H1 (cell line): ENCODE data around the gene PRDM2. TPM values are rescaled to one million over a fixed set of nuclear protein-coding genes. Genes with fewer than 3 reads are reported as not detected.

ENCODE experiments used
- CTCF ChIA-PET: fragments of 300-600 bp; sonication (Branson Sonifier 250); formaldehyde crosslinking; loops from one replicate; lab custom pipeline; 2021; ENCODE audit not compliant: partially characterized antibody; lab: Charles Lee
- POLR2A ChIA-PET: fragments of 300-600 bp; sonication (Branson Sonifier 250); formaldehyde crosslinking; loops from one replicate; lab custom pipeline; 2021; ENCODE audit warnings: inconsistent platforms; ENCODE audit not compliant: partially characterized antibody; lab: Charles Lee
- DNase-seq, 2 experiments: peaks; one replicate each; pipeline versions ENCODE4 v3.0.0 to v3.0.0-alpha.2; 2010 to 2022; ENCODE audit warnings: low spot score in 2 of 2, low read depth in 1 of 2, mixed read lengths in 1 of 2
- FAIRE-seq: peaks from 2 replicates; lab custom pipeline; 2011; peaks lifted over from hg19 to GRCh38; lab: Jason Lieb, UNC
- H2AFZ ChIP-seq: 2 replicates; pipeline ENCODE4 v1.8.1; 2012; ENCODE audit warnings: low read length, inconsistent platforms
- H2AK5ac ChIP-seq: 2 replicates; pipeline ENCODE4 v1.6.1; 2013; ENCODE audit warnings: low read depth, low read length
- H2BK120ac ChIP-seq: replicated peaks from 2 replicates; pipeline ENCODE3; 2013; ENCODE audit warnings: low read depth, low read length, inconsistent platforms
- H2BK12ac ChIP-seq: 2 replicates; pipeline ENCODE4 v1.6.1; 2013; ENCODE audit warnings: low read depth, low read length
- H2BK15ac ChIP-seq: 2 replicates; pipeline ENCODE4 v1.6.1; 2013; ENCODE audit warnings: low read length
- H2BK20ac ChIP-seq: 2 replicates; pipeline ENCODE4 v1.6.1; 2013; ENCODE audit warnings: low read length
- H2BK5ac ChIP-seq: 2 replicates; pipeline ENCODE4 v1.6.1; 2013; ENCODE audit warnings: low read depth, low read length
- H3K14ac ChIP-seq: 2 replicates; pipeline ENCODE4 v1.6.1; 2013; ENCODE audit warnings: inconsistent platforms; ENCODE audit not compliant: insufficient read length
- H3K18ac ChIP-seq: 2 replicates; pipeline ENCODE4 v1.6.1; 2013; ENCODE audit warnings: low read length; ENCODE audit errors: extremely low read depth
- H3K23ac ChIP-seq: 2 replicates; pipeline ENCODE4 v1.6.1; 2013; ENCODE audit warnings: inconsistent platforms; ENCODE audit not compliant: insufficient read length
- H3K23me2 ChIP-seq: 2 replicates; pipeline ENCODE4 v1.6.1; 2013; ENCODE audit warnings: low read depth, low read length
- H3K27ac ChIP-seq: 2 replicates; pipeline ENCODE4 v1.6.1; 2011; ENCODE audit warnings: low read depth, low read length, inconsistent platforms
- H3K27me3 ChIP-seq, 4 experiments: replicated peaks in 1 of 4; 1 replicate in 1 of 4; 2 replicates in 3 of 4; pipeline versions ENCODE4 v1.6.1 to v1.8.1; 2011 to 2013; ENCODE audit warnings: low read length in 3 of 4, mild to moderate bottlenecking in 3 of 4, inconsistent platforms in 2 of 4, mixed read lengths in 2 of 4, moderate library complexity in 1 of 4; ENCODE audit not compliant: control insufficient read depth in 3 of 4, insufficient read depth in 3 of 4; ENCODE audit errors: extremely low read depth in 1 of 4
- H3K36me3 ChIP-seq, 4 experiments: 2 replicates each; pipeline versions ENCODE4 v1.6.1 to v1.8.1; 2011 to 2013; ENCODE audit warnings: mild to moderate bottlenecking in 4 of 4, low read length in 3 of 4, moderate library complexity in 2 of 4, control low read depth in 1 of 4, inconsistent platforms in 1 of 4; ENCODE audit not compliant: insufficient read depth in 4 of 4, control insufficient read depth in 2 of 4
- H3K4ac ChIP-seq: replicated peaks from 2 replicates; pipeline ENCODE3; 2013; ENCODE audit warnings: low read length, low read depth, mixed read lengths, inconsistent platforms; ENCODE audit not compliant: insufficient read length
- H3K4me1 ChIP-seq, 4 experiments: replicated peaks in 1 of 4; 1 replicate in 1 of 4; 2 replicates in 3 of 4; pipeline versions ENCODE4 v1.6.1 to v1.8.1; 2011 to 2013; ENCODE audit warnings: low read length in 3 of 4, inconsistent platforms in 2 of 4, mixed read lengths in 1 of 4; ENCODE audit not compliant: insufficient read depth in 4 of 4, control insufficient read depth in 3 of 4
- H3K4me2 ChIP-seq, 2 experiments: 2 replicates each; pipeline versions ENCODE4 v1.6.1 to v1.8.1; 2011 to 2013; ENCODE audit warnings: low read depth in 2 of 2, low read length in 2 of 2, control low read depth in 1 of 2, inconsistent platforms in 1 of 2, mild to moderate bottlenecking in 1 of 2; ENCODE audit not compliant: insufficient read depth in 1 of 2
- H3K4me3 ChIP-seq, 4 experiments: fragments of 200-600, 300-600 bp in 1 of 4; sonication (generic), shearing (Covaris generic), sonication (Bioruptor Twin) in 1 of 4; 2 replicates each; pipeline versions ENCODE4 v1.5.1 to v1.8.1; 2011 to 2016; ENCODE audit warnings: low read length in 4 of 4, low read depth in 3 of 4, control low read depth in 2 of 4, inconsistent platforms in 2 of 4, mild to moderate bottlenecking in 2 of 4, mixed read lengths in 1 of 4, moderate library complexity in 1 of 4; ENCODE audit not compliant: insufficient read depth in 2 of 4; ENCODE audit errors: extremely low read depth in 1 of 4
- H3K56ac ChIP-seq: replicated peaks from 2 replicates; pipeline ENCODE3; 2013; ENCODE audit warnings: low read depth, mild to moderate bottlenecking, mixed read lengths, low read length, inconsistent platforms; ENCODE audit not compliant: insufficient read length
- H3K79me1 ChIP-seq: 2 replicates; pipeline ENCODE4 v1.6.1; 2013; ENCODE audit warnings: low read depth, low read length, control low read depth
- H3K79me2 ChIP-seq, 2 experiments: 2 replicates each; pipeline versions ENCODE4 v1.6.1 to v1.8.1; 2012 to 2013; ENCODE audit warnings: low read length in 2 of 2, mild to moderate bottlenecking in 2 of 2, inconsistent platforms in 1 of 2; ENCODE audit not compliant: insufficient read depth in 2 of 2, control insufficient read depth in 1 of 2
- H3K9ac ChIP-seq, 4 experiments: replicated peaks in 1 of 4; 1 replicate in 1 of 4; 2 replicates in 3 of 4; pipeline versions ENCODE4 v1.6.1 to v1.8.1; 2011 to 2013; ENCODE audit warnings: low read depth in 3 of 4, low read length in 3 of 4, control low read depth in 2 of 4, mild to moderate bottlenecking in 2 of 4, moderate library complexity in 2 of 4, inconsistent platforms in 1 of 4; ENCODE audit errors: extremely low read depth in 1 of 4
- H3K9me3 ChIP-seq, 2 experiments: 2 replicates each; pipeline versions ENCODE4 v1.6.1 to v1.8.1; 2012 to 2013; ENCODE audit warnings: mild to moderate bottlenecking in 2 of 2, moderate library complexity in 2 of 2, control low read depth in 1 of 2, inconsistent platforms in 1 of 2, low read depth in 1 of 2, low read length in 1 of 2, mixed read lengths in 1 of 2; ENCODE audit not compliant: insufficient read depth in 2 of 2
- H4K20me1 ChIP-seq, 2 experiments: replicated peaks in 1 of 2; 2 replicates each; pipeline versions ENCODE3 to v1.8.1; 2011 to 2013; ENCODE audit warnings: inconsistent platforms in 2 of 2, low read length in 2 of 2, mild to moderate bottlenecking in 1 of 2; ENCODE audit not compliant: insufficient read depth in 2 of 2, control insufficient read depth in 1 of 2
- H4K5ac ChIP-seq: 2 replicates; pipeline ENCODE4 v1.6.1; 2013; ENCODE audit warnings: low read length, low read depth, mixed read lengths, inconsistent platforms; ENCODE audit not compliant: insufficient read length
- H4K8ac ChIP-seq: 2 replicates; pipeline ENCODE4 v1.8.0; 2013; ENCODE audit warnings: mild to moderate bottlenecking, moderate library complexity, low read length, inconsistent platforms; ENCODE audit not compliant: insufficient read depth; ENCODE audit errors: extremely low read depth
- H4K91ac ChIP-seq: replicated peaks from 2 replicates; pipeline ENCODE3; 2013; ENCODE audit warnings: low read length, mixed read lengths, inconsistent platforms; ENCODE audit not compliant: insufficient read length
- ASH2L ChIP-seq: fragments of 200-600, 300-600 bp; sonication (generic); IDR thresholded peaks from one replicate; pipeline ENCODE4 v1.7.1; 2017; ENCODE audit warnings: low read length
- ATF2 ChIP-seq: IDR thresholded peaks from 2 replicates; pipeline ENCODE4 v1.6.1; 2012; ENCODE audit warnings: low read length, inconsistent platforms
- BCL11A ChIP-seq, 2 experiments: IDR thresholded peaks; one replicate each; pipeline ENCODE4 v1.6.1; 2011; ENCODE audit warnings: low read depth in 2 of 2, low read length in 2 of 2, mild to moderate bottlenecking in 2 of 2
- CHD2 ChIP-seq: IDR thresholded peaks from 2 replicates; pipeline ENCODE4 v1.6.1; 2012; ENCODE audit warnings: low read length, improper control_type of control experiment
- CREB1 ChIP-seq: IDR thresholded peaks from 2 replicates; pipeline ENCODE4 v1.6.1; 2012; ENCODE audit warnings: inconsistent platforms
- FOSL1 ChIP-seq: IDR thresholded peaks from 2 replicates; pipeline ENCODE4 v1.6.1; 2011; ENCODE audit warnings: mild to moderate bottlenecking, low read depth, low read length, moderate library complexity; ENCODE audit not compliant: insufficient read depth
- HDAC2 ChIP-seq, 2 experiments: fragments of 300-600 bp in 1 of 2; sonication (generic) in 1 of 2; IDR thresholded peaks; 2 replicates each; pipeline ENCODE4 v1.6.1; 2011 to 2012; ENCODE audit warnings: low read depth in 2 of 2, low read length in 2 of 2, mild to moderate bottlenecking in 2 of 2, moderate library complexity in 2 of 2, borderline replicate concordance in 1 of 2, inconsistent platforms in 1 of 2
- JUND ChIP-seq: IDR thresholded peaks from 2 replicates; pipeline ENCODE4 v1.6.1; 2011; ENCODE audit warnings: mild to moderate bottlenecking, improper control_type of control experiment, low read length
- NRF1 ChIP-seq: IDR thresholded peaks from 2 replicates; pipeline ENCODE4 v1.6.1; 2011; ENCODE audit warnings: mild to moderate bottlenecking, low read depth, low read length, improper control_type of control experiment
- POLR2A ChIP-seq, 2 experiments: IDR thresholded peaks; 1 replicate in 1 of 2; 2 replicates in 1 of 2; pipeline ENCODE4 v1.6.1; 2011; ENCODE audit warnings: low read depth in 2 of 2, low read length in 2 of 2, mild to moderate bottlenecking in 2 of 2; ENCODE audit errors: control extremely low read depth in 1 of 2
- POLR2AphosphoS5 ChIP-seq: IDR thresholded peaks from 2 replicates; pipeline ENCODE4 v1.6.1; 2011; ENCODE audit warnings: low read depth, low read length
- SIX5 ChIP-seq: IDR thresholded peaks from 2 replicates; pipeline ENCODE4 v1.6.1; 2011; ENCODE audit warnings: mild to moderate bottlenecking, low read depth, low read length
- SP1 ChIP-seq: IDR thresholded peaks from 2 replicates; pipeline ENCODE4 v1.6.1; 2011; ENCODE audit warnings: low read depth, low read length
- SUZ12 ChIP-seq: fragments of 200-600 bp; sonication (generic); IDR thresholded peaks from 2 replicates; pipeline ENCODE4 v1.6.1; 2012; ENCODE audit warnings: mild to moderate bottlenecking, inconsistent platforms, low read length, moderate library complexity, mixed read lengths
- TBP ChIP-seq: IDR thresholded peaks from 2 replicates; pipeline ENCODE4 v1.6.1; 2011; ENCODE audit warnings: low read depth, low read length, improper control_type of control experiment
- WGBS, 2 experiments: shearing (Covaris generic) in 1 of 2; methylation state at CpG; one replicate each; pipeline versions ENCODE4 v1.1.6 to v1.1.7; 2013 to 2015; ENCODE audit warnings: low lambda C conversion rate in 2 of 2, mixed read lengths in 2 of 2, inconsistent platforms in 1 of 2, low coverage in 1 of 2, missing lambda C conversion rate in 1 of 2; ENCODE audit not compliant: insufficient replicate concordance in 2 of 2, insufficient coverage in 1 of 2, insufficient read length in 1 of 2; ENCODE audit errors: extremely low coverage in 1 of 2, missing lambda C conversion rate in 1 of 2; 5-methylcytosine and 5-hydroxymethylcytosine counted together
- polyA plus RNA-seq, 7 experiments: library from polyadenylated mRNA; depleted of rRNA in 3 of 7; stranded (reverse) in 5 of 7; unstranded in 2 of 7; fragments of >200 nt in 5 of 7; fragments of 200-250 nt in 2 of 7; gene quantifications; 1 replicate in 5 of 7; 2 replicates in 1 of 7; 4 replicates in 1 of 7; pipeline versions ENCODE4 v1.2.1 to v1.2.3, GENCODE V29; 2011 to 2013; ENCODE audit warnings: missing spikeins in 2 of 7, mixed read lengths in 2 of 7
- total RNA-seq: library from RNA; stranded (reverse); fragmentation: NEBNext Ultra II Directional; extraction: Animal tissue kit (Norgen Biotek cat#: 25700); gene quantifications from 2 replicates; pipeline ENCODE4 v1.2.1, GENCODE V29; 2021

Gene PRDM2
- total and polyA plus RNA-seq, 2 of the 8 experiments (the other 6 are each of a cell fraction or from before 2014, with no cell fraction given): 5.8 to 21.2 TPM

GRCh38 chr1:13661539-13661938 lies 38.4 kb upstream of the PRDM2 start:
- no peak overlapping the region for H2BK120ac ChIP-seq
- no peak overlapping the region for H3K14ac ChIP-seq
- POLR2A ChIA-PET: no interaction called here
- H3K18ac ChIP-seq: no peak overlapping the region
- no peak overlapping the region for H3K4ac ChIP-seq
- no peak overlapping the region for H3K56ac ChIP-seq
- no peak overlapping the region for H4K91ac ChIP-seq
- WGBS, 2 experiments: 97% methylated on average over 5 of the region's 5 CpGs; no CpG with 5 or more reads in 1 of the 2 experiments
- H4K20me1 ChIP-seq: no peaks in the 10 kb centered on the region
- no peak overlapping the region for H4K8ac ChIP-seq
- H3K23ac ChIP-seq: no peak overlapping the region
- no peaks in the 10 kb centered on the region for H3K36me3 ChIP-seq
- H3K79me2 ChIP-seq: no peaks in the 10 kb centered on the region
- no peak overlapping the region for H2AK5ac ChIP-seq
- H2AFZ ChIP-seq: no peak overlapping the region
- H3K9me3 ChIP-seq: peaks cover 8 to 24% of the 10 kb centered on the region in 2 experiments; a peak in 3 of 4 replicates
- no peak overlapping the region for H3K4me2 ChIP-seq
- CTCF ChIA-PET: interaction anchor here (1.2 kb wide), 1 partner anchor 269 kb away, joined by 3 read pairs; no protein-coding TSS in a partner anchor
- FAIRE-seq: no peak
- H3K27ac ChIP-seq: no peak overlapping the region
- no peaks in the 10 kb centered on the region for H3K23me2 ChIP-seq
- no peak overlapping the region for H3K4me3 ChIP-seq
- H2BK12ac ChIP-seq: no peak overlapping the region
- no peak overlapping the region for H2BK20ac ChIP-seq
- no peaks in the 10 kb centered on the region for H3K4me1 ChIP-seq
- H2BK15ac ChIP-seq: no peak overlapping the region
- no peak overlapping the region for H3K9ac ChIP-seq
- H3K79me1 ChIP-seq: no peaks in the 10 kb centered on the region
- no peak for DNase-seq
- no peaks in the 10 kb centered on the region for H3K27me3 ChIP-seq
- H4K5ac ChIP-seq: no peak overlapping the region
- H2BK5ac ChIP-seq: no peak overlapping the region
- no peak for TF ChIP-seq NRF1
- no peak for TF ChIP-seq JUND
- TF ChIP-seq HDAC2 (IDR thresholded peaks at IDR 0.05; ENCODE audit: borderline replicate concordance in 1 of 2, low read depth in 2 of 2, low read length in 2 of 2): no peak
- no peak for TF ChIP-seq BCL11A (IDR thresholded peaks at IDR 0.05; ENCODE audit: low read depth in 2 of 2, low read length in 2 of 2)
- no peak for TF ChIP-seq CHD2
- no peak for TF ChIP-seq ASH2L
- TF ChIP-seq POLR2A (IDR thresholded peaks at IDR 0.05; ENCODE audit: control extremely low read depth in 1 of 2, low read depth in 2 of 2, low read length in 2 of 2): no peak
- TF ChIP-seq TBP: no peak
- no peak for TF ChIP-seq SP1
- TF ChIP-seq POLR2AphosphoS5: no peak
- TF ChIP-seq SIX5: no peak
- no peak for TF ChIP-seq CREB1
- no peak for TF ChIP-seq FOSL1
- TF ChIP-seq ATF2: no peak
- no peak for TF ChIP-seq SUZ12
